ENCODE measurements around the gene PIGK. TPM values are rescaled to one million over a fixed set of nuclear protein-coding genes. Genes with fewer than 3 reads are reported as not detected.

The PIGK gene
- total RNA-seq, 1 experiment from 2014 or later = 22.9 TPM

- Mint-ChIP-seq H3K9me3 (ENCODE audit: unreplicated experiment) (peaks cover 9% of the 10 kb centered on the region), H3K27ac (ENCODE audit: low read depth, unreplicated experiment) (no peak overlapping the region), H3K4me1 (ENCODE audit: insufficient read depth, unreplicated experiment) (no peaks in the 10 kb centered on the region), H3K27me3 (ENCODE audit: insufficient read depth, unreplicated experiment) (peaks cover 60% of the 10 kb centered on the region), H3K36me3 (ENCODE audit: insufficient read depth, unreplicated experiment) (no peaks in the 10 kb centered on the region), H3K4me3 (ENCODE audit: unreplicated experiment) (no peak overlapping the region)
- TF ChIP-seq CTCF (IDR thresholded peaks at IDR 0.05; ENCODE audit: unreplicated experiment) = no peak
- no TSS peak for BruUV-seq (replicated peaks)
- ChIA-PET CTCF (interaction anchor here (1.2 kb wide), 1 partner anchor 8 kb away, joined by 3 read pairs; no protein-coding TSS in a partner anchor), POLR2A (no interaction called here)
- DNase-seq (ENCODE audit: unreplicated experiment) = no peak
- intact Hi-C loops (cut with micrococcal nuclease) = no loop called here
Measured at GRCh38 chr1:77253211-77253610, 34.0 kb upstream of the PIGK start.

- peaks cover 9% of the 10 kb centered on the region for H3K9me3 Mint-ChIP-seq (ENCODE audit: unreplicated experiment)
- CTCF ChIA-PET = no interaction called here
- no peaks in the 10 kb centered on the region for H3K4me1 Mint-ChIP-seq (ENCODE audit: insufficient read depth, unreplicated experiment)
- TF ChIP-seq CTCF (IDR thresholded peaks at IDR 0.05; ENCODE audit: unreplicated experiment) = no peak
- no TSS peak for BruUV-seq (replicated peaks)
- POLR2A ChIA-PET = no interaction called here
- peaks cover 62% of the 10 kb centered on the region for H3K27me3 Mint-ChIP-seq (ENCODE audit: insufficient read depth, unreplicated experiment)
- no peaks in the 10 kb centered on the region for H3K36me3 Mint-ChIP-seq (ENCODE audit: insufficient read depth, unreplicated experiment)
- no peak for DNase-seq (ENCODE audit: unreplicated experiment)
- H3K4me3 Mint-ChIP-seq (ENCODE audit: unreplicated experiment) = no peak overlapping the region
- intact Hi-C loops (cut with micrococcal nuclease) = no loop called here
- no peak overlapping the region for H3K27ac Mint-ChIP-seq (ENCODE audit: low read depth, unreplicated experiment)
Measured at GRCh38 chr1:77250126-77250525, 30.9 kb upstream of the PIGK start.

- Mint-ChIP-seq H3K36me3 (ENCODE audit: insufficient read depth, unreplicated experiment) (no peaks in the 10 kb centered on the region), H3K4me3 (ENCODE audit: unreplicated experiment) (no peak overlapping the region), H3K27me3 (ENCODE audit: insufficient read depth, unreplicated experiment) (peaks cover 28% of the 10 kb centered on the region), H3K9me3 (ENCODE audit: unreplicated experiment) (peaks cover 16% of the 10 kb centered on the region), H3K27ac (ENCODE audit: low read depth, unreplicated experiment) (no peak overlapping the region), H3K4me1 (ENCODE audit: insufficient read depth, unreplicated experiment) (no peaks in the 10 kb centered on the region)
- POLR2A ChIA-PET = no interaction called here
- CTCF ChIA-PET = interaction anchor here (1.3 kb wide), 1 partner anchor 8 kb away, joined by 3 read pairs; no protein-coding TSS in a partner anchor
- intact Hi-C loops (cut with micrococcal nuclease) = no loop called here
- TF ChIP-seq CTCF (IDR thresholded peaks at IDR 0.05; ENCODE audit: unreplicated experiment) = no peak
- no TSS peak for BruUV-seq (replicated peaks)
- DNase-seq (ENCODE audit: unreplicated experiment) = no peak
Measured at GRCh38 chr1:77245830-77246229, 26.6 kb upstream of the PIGK start.

- H3K9me3 Mint-ChIP-seq (ENCODE audit: unreplicated experiment) = peaks cover 7% of the 10 kb centered on the region
- H3K4me3 Mint-ChIP-seq (ENCODE audit: unreplicated experiment) = no peak overlapping the region
- no peak for DNase-seq (ENCODE audit: unreplicated experiment)
- H3K36me3 Mint-ChIP-seq (ENCODE audit: insufficient read depth, unreplicated experiment) = no peaks in the 10 kb centered on the region
- H3K27me3 Mint-ChIP-seq (ENCODE audit: insufficient read depth, unreplicated experiment) = peaks cover 15% of the 10 kb centered on the region
- no peak for TF ChIP-seq CTCF (IDR thresholded peaks at IDR 0.05; ENCODE audit: unreplicated experiment)
- no TSS peak for BruUV-seq (replicated peaks)
- intact Hi-C loops (cut with micrococcal nuclease) = no loop called here
- ChIA-PET CTCF (no interaction called here), POLR2A (interaction anchor here (0.6 kb wide), 1 partner anchor 36 kb away, joined by 3 read pairs; no protein-coding TSS in a partner anchor)
- H3K27ac Mint-ChIP-seq (ENCODE audit: low read depth, unreplicated experiment) = no peak overlapping the region
- H3K4me1 Mint-ChIP-seq (ENCODE audit: insufficient read depth, unreplicated experiment) = no peaks in the 10 kb centered on the region
Measured at GRCh38 chr1:77239311-77239710, 20.1 kb upstream of the PIGK start.

Data from MCF 10A (cell line).